HG02840 (cell line): Measurements from ENCODE around the gene PTBP1.

Source experiments
- ATAC-seq: cut with Tn5 transposase; IDR thresholded peaks from one replicate; pipeline ENCODE4 v1.9.1; 2021; ENCODE audit warnings: mild to moderate bottlenecking, moderate library complexity, moderate number of reproducible peaks; ENCODE audit not compliant: unreplicated experiment, low FRiP score

Gene PTBP1

GRCh38 chr19:772063-772462 lies 25.2 kb upstream of the PTBP1 start:
- ATAC-seq = no peak

GRCh38 chr19:772730-773436 lies 24.4 kb upstream of the PTBP1 start:
- no peak for ATAC-seq

GRCh38 chr19:776549-776948 lies 20.7 kb upstream of the PTBP1 start:
- no peak for ATAC-seq

- no peak for ATAC-seq
These were observed 18.2 kb upstream of the PTBP1 start for GRCh38 chr19:778910-779653.

- ATAC-seq = no peak
These were observed 16.3 kb upstream of the PTBP1 start for GRCh38 chr19:780935-781334.

- no peak for ATAC-seq
These were observed 15.5 kb upstream of the PTBP1 start for GRCh38 chr19:781800-782184.

- no peak for ATAC-seq
These were observed 14.9 kb upstream of the PTBP1 start for GRCh38 chr19:782185-782877.

- no peak for ATAC-seq
These were observed 14.2 kb upstream of the PTBP1 start for GRCh38 chr19:782878-783668.

GRCh38 chr19:784541-784940 lies 12.7 kb upstream of the PTBP1 start:
- ATAC-seq = no peak

- no peak for ATAC-seq
These were observed 9.7 kb upstream of the PTBP1 start for GRCh38 chr19:787536-787935.

- ATAC-seq = no peak
These were observed 8.6 kb upstream of the PTBP1 start for GRCh38 chr19:788686-788982.

GRCh38 chr19:788983-789700 lies 8.1 kb upstream of the PTBP1 start:
- no peak for ATAC-seq

GRCh38 chr19:789701-790060 lies 7.6 kb upstream of the PTBP1 start:
- ATAC-seq = no peak

- no peak for ATAC-seq
These were observed 6.2 kb upstream of the PTBP1 start for GRCh38 chr19:791007-791566.

- no peak for ATAC-seq
These were observed 5.5 kb upstream of the PTBP1 start for GRCh38 chr19:791567-792305.

GRCh38 chr19:792306-792885 lies 4.9 kb upstream of the PTBP1 start:
- ATAC-seq = no peak

GRCh38 chr19:793806-794205 lies 3.4 kb upstream of the PTBP1 start:
- ATAC-seq = no peak

GRCh38 chr19:795073-795611 lies 2.1 kb upstream of the PTBP1 start:
- no peak for ATAC-seq
